ENCODE data around the gene ACP7.

GRCh38 chr19:39109641-39110040, 25.5 kb downstream of the ACP7 start:
- TF ChIP-seq EZH2 (IDR thresholded peaks at IDR 0.05; ENCODE audit: borderline replicate concordance, low read depth, low read length, severe bottlenecking) = no peak
- TF ChIP-seq CTCF (IDR thresholded peaks at IDR 0.05; ENCODE audit: extremely low read depth in 1 of 2, insufficient read depth in 1 of 2, low read depth in 1 of 2, low read length in 2 of 2) = no peak
- no peak for TF ChIP-seq POLR2A (IDR thresholded peaks at IDR 0.05; ENCODE audit: low read depth, low read length)
- no peak for TF ChIP-seq FOS (IDR thresholded peaks at IDR 0.05; ENCODE audit: borderline replicate concordance, insufficient read depth, low read length)
- TF ChIP-seq POLR2AphosphoS5 (IDR thresholded peaks at IDR 0.05; ENCODE audit: insufficient read depth, low read depth, low read length) = no peak
- no peak for TF ChIP-seq GATA2 (IDR thresholded peaks at IDR 0.05; ENCODE audit: insufficient read depth, insufficient read length, low read depth, low read length)
- TF ChIP-seq JUN (IDR thresholded peaks at IDR 0.05; ENCODE audit: borderline replicate concordance, insufficient read depth, insufficient read length, low read depth) = no peak
- TF ChIP-seq MAX (IDR thresholded peaks at IDR 0.05; ENCODE audit: insufficient read depth, insufficient read length) = no peak
- TF ChIP-seq MYC (IDR thresholded peaks at IDR 0.05; ENCODE audit: low read depth, low read length) = no peak
